Stimulated activated CD8-positive, alpha-beta memory T cell treated with anti-CD3 and anti-CD28 coated beads, Interleukin-2, amount 100 ng/mL, for 48 hours (primary cell): Measurements from ENCODE around the gene TKT.
A peak's percentile ranks its signal among the peaks of the same experiment; 100 is the strongest.
"Not testable (repeated sequence)": the region's sequence is repeated elsewhere in the genome, so short reads cannot be mapped to it uniquely, and the experiment has no call there.

ENCODE experiments used
- DNase-seq, 2 donors: peaks; one replicate each; pipeline ENCODE4 v3.0.0-alpha.2; 2020; ENCODE audit warnings: low read depth in 2 of 2

TKT gene, protein sequence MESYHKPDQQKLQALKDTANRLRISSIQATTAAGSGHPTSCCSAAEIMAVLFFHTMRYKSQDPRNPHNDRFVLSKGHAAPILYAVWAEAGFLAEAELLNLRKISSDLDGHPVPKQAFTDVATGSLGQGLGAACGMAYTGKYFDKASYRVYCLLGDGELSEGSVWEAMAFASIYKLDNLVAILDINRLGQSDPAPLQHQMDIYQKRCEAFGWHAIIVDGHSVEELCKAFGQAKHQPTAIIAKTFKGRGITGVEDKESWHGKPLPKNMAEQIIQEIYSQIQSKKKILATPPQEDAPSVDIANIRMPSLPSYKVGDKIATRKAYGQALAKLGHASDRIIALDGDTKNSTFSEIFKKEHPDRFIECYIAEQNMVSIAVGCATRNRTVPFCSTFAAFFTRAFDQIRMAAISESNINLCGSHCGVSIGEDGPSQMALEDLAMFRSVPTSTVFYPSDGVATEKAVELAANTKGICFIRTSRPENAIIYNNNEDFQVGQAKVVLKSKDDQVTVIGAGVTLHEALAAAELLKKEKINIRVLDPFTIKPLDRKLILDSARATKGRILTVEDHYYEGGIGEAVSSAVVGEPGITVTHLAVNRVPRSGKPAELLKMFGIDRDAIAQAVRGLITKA

DNA sequence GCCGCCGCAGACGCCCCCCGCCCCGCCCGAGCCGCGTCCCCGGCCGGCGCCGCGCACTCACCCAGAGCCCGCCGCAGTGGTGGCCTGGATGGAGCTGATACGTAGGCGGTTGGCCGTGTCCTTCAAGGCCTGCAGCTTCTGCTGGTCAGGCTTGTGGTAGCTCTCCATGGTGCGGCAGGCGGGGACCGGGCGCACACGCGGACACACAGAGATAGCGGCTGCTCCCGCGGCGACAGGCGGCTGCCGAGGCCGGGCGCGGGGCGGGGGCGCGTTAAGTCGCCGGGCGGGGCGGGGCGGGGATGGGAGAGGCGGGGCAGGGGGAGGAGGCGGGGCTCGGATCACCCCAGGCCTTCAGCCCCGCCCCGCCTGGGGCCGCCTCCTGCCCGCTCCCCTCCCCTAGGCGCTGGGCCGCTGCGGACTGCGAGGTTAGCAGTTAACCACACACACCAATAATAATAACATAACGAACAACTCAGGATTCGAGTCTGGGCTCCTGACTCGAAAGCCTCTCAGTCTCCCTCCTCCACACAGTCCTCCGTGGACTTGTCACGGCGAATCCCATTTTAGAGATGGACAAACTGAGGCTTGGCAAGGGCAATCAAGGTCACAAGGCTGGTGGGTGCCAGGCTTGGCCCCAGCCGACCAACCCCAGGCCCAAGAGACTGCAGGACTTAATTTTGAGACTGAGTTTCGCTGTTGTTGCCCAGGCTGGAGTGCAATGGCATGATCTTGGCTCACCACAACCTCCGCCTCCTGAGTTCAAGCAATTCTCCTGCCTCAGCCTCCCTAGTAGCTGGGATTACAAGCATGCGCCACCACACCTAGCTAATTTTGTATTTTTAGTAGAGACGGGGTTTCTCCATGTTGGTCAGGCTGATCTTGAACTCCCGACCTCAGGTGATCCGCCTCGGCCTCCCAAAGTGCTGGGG is at the start of gene TKT:
Gene TKT (minus strand): TSS at position 248 of the 929 bp plus-strand sequence. CDS start 80 bp downstream, at position 168.
- DNase-seq = peak; percentile 77 to 84

DNA sequence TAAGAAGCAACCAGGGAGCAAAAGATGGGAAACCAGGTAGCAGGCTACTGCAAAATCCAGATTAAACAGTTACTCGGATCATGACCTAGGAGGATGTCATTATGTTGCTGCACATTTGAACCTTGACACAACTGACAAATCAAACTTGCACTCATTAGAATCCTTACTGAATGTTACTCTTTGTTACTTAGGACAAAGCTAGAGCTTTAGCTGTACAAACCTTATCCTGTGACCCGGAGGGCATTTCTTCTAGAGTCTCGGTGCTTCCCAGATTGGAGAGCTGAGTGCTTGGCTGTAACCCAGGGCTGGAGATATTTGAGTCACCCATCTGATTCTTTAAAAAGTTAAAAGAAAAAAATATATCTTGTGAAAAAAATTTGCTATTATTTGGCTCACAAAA is 48.1 kb upstream of the TKT start:
- DNase-seq = no peak

DNA sequence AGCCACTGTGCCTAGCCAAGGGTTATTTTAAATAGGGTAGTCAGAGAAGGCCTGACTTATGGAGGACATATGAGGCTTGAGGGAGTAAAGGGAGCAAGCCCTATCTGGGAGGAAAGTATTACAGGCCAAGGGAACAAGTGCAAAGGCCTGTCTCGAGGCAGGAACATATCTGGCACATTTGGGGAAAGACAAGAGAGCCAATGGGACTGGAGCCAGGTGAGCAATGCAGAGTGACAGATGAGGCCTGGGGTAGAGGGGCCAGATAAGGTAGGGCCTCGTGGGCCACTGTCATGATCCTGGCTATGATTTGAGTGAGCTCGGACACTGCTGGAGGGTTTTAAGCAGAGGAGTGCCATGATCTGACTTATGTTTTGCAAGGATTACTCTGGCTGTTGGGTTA is 47.7 kb upstream of the TKT start:
- DNase-seq = no peak

DNA sequence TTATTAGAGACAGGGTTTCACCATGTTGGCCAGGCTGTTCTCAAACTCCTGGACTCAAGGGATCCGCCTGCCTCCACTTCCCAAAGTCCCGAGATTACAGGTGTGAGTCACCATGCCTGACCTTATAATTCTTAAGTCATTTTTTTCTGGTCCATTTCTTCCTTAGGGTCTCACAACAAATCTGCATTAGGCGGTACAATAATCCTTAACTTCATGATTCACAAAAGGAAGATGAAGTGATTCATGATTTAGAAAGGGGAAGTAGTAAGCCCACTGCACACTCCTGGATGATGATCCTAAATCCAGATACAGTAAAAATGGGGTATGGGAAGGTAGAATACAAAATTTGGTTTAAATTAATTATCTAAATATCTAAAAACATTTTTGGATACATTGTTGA is 45.0 kb upstream of the TKT start:
- DNase-seq = no peak

DNA sequence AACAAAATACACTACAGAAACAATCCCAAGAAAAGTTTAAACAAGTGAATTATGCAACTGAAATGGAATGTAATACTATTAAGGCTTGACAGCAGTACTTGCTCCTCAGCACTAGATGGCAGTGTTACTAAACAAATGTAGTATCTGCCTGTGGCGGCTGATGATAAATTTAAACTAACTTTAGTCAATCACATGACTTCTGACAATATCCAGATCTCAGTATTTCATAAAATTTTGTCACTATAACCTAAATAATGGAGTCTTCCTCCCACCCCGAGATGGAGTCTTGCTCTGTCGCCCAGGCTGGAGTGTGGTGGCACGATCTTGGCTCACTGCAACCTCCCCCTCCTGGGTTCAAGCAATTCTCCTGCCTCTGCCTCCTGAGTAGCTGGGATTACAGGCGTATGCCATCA is 43.8 kb upstream of the TKT start:
- not testable (repeated sequence) for DNase-seq

DNA sequence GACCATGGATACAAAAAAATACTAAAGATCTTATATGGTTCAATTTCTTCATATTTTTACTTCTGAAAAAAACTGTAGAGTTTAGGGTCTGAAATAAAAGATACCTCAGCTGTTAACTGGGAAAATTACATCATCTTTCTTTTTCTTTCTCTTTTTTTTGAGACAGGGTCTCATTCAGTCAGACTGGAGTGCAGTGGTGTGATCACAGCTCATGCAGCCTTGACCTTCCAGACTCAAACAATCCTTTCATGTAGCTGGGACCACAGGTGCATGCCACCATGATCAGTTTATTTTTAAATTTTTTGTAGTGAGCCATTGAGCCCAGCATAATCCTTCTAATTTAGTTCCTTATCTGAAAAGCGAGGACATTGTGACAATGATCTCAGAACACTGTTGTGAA is 39.6 kb upstream of the TKT start:
- no peak for DNase-seq

DNA sequence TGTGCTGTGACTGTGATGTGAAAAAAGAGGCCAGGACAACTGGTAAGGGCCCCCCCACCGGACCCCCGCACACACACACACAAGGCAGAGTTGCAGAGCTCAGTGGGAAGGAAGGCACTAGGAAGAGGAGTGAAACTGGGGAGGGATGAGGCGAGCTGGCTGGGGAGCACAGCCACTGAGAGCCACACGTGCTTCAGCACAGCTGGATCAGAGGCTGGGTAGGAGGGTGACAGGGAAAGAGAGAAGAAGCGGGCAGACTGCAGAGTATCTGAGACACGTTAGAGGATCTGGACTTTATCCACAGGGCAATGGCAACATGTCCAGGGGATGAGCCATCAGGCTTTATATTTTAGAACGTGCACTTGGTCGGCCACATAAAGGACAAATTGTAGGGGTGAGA is 38.0 kb upstream of the TKT start:
- DNase-seq = no peak

DNA sequence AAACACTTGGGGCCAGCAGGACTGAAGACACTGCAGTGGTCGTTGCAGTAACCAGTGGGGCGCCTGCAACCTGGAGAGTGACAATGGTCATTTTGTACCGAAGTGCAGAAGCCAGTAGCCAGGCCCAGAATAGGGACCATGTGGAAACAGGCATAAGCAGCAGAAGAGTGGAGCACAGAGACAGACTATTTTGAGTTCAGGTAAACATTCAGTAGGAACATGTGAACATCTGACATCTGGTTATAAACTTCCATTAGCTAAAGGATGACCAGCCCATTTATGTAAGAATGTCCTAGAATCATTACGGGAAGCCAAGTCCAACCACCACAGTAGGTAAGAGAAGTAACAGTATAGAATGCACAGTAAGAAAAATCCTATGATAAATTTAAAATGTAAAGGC is 32.4 kb upstream of the TKT start:
- DNase-seq = no peak

DNA sequence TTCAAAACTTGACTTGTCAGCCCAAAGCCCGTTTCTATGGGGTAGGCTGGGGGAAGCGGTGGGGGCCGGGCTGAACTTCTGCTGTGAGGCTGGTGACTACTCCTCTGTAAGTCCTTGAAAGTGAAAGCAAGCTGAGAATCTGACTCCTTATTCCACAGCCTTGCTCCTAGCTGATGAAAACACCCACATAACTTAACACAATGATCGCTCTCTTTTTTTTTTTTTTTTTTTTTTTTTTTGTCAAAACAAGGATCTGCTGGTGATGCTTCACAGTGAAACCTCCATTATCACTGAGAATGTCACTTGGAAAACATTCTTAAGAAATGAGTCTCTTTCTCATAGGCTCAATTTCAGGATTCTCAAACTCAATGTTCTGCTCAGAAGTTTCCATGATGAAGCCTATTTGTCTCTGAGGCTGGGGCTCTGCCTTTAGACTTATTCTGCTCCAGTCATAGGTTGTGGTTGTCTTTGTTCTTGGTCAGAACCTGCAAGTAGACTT is 31.4 kb upstream of the TKT start:
- DNase-seq = no peak

DNA sequence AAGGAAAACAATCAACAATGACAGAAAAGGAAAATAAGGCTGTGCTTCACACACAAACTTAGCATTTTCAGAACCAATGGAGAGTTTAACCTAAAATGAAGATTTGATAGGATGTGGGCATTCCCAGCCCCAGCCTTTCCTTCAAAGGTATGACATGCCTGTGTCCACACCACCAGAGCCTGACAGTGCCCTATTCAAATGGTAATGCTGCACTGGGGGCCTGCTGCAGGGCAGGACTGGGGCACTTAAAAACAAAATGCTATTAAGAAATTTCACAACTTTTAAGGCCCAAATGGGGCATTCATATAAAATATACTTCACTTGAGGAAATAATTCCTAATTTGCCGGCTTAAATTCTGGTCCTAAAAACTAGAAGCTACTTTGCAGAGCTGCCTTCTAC is 30.9 kb upstream of the TKT start:
- no peak for DNase-seq

DNA sequence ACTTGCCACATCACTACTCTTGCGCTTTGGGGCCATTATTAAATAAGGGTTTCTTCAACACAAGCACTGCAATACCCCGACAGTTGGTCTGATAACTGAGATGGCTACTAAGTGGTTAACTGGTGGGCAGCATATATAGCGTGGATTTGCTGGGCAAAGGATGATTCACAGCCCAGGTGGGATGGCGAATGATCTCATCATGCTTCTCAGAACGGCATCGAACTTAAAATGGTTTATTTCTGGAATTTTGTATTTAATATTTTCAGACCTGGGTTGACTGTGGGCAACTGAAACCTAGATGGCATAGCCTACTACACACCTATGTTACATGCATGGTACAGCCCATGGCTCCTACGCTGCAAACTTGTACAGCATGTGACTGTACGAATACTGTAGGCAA is 26.8 kb upstream of the TKT start:
- DNase-seq = no peak

DNA sequence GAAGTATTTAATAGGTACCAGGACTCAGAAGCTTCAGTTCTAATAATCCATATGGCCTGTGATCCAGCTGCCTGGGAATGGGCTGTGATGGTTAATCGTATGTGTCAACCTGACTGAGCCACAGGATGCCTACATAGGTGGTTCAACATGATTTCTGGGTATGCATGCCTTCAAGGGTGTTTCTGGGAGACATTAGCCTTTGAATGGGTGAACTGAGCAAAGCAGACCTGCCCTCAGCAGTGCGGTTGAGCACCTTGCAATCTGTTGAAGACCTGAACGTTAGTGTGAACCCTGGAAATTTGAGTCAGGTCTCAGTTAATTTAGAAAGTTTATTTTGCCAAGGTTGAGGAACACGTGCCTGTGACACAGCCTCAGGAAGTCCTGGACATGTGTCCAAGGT is 22.8 kb upstream of the TKT start:
- no peak for DNase-seq

DNA sequence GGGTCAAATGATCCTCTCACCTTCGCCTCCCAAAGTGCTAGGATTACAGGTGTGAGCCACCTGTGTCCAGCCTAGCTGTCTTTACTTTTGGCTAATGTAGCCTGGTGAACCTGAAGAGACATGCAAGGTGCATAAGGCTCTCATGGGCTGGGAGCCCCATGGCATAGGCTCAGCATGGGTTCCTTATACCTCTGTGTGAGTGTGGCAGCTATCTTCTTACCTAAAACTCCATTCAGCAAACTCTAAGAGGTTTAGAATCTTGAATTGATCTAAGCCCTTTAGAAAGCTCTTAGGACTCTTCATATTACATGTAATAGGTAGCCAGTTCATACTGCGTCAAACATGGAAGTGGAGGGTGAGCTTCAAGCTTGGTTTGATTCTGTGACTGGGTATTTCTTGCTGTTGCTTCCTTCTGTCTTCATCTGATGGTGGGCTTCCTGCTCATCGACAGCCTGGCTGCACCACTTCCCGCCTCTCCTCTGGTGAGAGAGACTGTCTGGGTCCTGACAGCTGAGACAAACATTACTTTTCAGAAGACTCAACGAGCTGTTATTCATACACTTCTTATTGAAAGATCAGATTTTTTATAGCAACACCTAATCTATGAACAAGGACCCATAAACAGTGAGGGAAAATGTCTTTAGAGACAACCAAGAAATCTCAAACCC is 19.2 kb upstream of the TKT start:
- no peak for DNase-seq

DNA sequence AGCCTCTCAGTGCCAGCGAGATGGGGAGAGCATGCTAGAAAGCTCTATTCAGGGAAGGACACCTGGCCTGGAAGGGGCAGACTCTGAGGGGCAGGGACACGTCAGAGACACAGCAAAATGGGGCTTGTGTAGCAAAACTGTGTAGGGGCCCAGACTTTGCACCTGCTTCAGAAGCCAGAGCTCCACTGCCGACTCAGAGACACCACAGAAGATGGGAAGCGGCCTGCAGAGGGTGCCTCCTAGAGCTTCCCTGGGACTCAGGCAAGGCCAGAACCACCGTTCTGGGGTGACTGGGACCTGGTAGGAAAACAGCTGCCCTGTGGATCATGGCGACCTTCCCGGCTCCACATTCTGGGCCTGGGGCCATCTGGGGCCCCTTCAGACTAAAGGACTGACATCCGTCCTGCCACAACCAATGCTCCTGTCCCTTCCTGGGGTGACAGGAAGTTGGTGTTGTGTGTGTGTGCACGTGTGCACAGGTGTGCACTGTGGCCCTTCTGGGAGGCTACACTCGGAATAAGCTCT is 17.4 kb upstream of the TKT start:
- DNase-seq = no peak

DNA sequence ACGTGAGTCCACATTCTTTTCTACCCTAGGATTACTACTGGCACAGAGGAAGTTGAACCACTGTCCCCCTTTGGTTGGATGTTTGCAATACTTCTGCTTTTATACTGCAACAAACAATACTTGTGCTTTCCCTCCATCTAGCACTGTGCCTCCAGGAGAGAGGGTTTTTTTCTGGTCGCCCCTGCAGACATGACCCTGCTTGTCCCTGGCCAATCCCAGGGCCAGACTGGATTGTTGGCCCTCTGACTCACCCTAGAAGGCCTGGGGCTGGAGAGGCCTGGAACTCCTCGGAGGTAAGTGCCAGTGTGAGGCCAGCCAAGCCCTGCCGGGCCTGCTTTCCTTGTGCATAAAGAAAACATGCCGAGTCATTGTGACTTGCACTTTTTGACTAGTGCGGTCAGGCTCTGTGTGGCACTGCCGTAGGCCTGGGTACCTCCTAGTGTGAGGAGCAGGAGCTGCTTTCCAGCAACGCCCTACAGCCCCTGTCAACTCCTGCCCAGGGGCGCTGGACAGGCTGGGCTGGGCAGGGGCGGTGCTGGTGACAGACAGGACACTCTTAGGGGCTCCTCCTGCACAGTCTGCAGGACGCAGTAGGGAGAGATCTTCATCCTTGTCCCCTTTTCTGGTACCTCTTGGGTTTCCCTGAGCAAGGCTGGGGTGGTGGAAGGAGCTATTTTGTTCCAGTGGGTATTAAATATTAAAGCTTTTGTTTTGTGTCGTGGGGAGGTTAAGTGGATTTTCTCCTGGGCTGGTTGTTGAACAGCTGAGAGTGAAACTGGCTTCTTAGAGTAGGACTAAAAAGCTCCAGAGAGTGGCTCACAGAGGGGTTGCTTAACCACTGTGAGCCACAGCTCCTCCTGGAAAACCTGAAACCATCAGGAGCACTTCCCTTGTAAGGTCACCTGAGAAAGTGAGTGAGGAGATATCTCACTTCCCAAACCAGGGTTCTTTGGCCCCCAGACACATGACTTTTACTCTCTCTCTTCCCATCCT is 14.4 kb upstream of the TKT start:
- no peak for DNase-seq

DNA sequence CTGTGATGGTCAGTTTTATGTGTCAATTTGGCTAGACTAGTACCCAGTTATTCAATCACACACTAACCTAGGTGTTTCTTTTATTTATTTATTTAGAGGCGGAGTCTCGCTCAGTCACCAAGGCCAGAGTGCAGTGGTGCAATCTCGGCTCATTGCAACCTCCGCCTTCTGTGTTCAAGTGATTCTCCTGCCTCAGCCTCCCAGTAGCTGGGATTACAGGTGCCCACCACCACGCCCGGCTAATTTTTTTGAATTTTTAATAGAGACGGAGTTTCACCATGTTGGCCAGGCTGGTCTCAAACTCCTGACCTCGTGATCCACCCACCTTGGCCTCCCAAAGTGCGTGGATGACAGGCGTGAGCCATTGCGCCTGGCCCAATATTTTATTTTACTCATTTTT is 13.4 kb upstream of the TKT start:
- DNase-seq = not testable (repeated sequence)

DNA sequence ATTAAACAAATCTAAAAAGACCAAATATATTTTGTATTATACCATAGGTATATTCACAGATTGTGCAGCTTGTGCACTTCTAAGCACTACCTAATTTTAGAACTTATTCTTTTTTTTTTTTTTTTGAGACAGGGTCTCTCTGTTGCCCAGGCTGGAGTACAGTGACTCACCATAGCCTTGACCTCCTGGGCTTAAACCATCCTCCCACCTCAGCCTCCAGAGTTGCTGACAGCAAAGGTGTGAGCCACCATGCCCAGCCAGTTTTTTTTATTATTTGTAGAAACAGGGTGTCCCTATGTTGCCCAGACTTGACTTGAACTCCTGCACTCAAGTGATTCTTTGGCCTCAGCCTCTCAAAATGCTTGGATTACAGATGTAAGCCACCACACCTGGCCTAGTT is 11.9 kb upstream of the TKT start:
- DNase-seq = no peak

DNA sequence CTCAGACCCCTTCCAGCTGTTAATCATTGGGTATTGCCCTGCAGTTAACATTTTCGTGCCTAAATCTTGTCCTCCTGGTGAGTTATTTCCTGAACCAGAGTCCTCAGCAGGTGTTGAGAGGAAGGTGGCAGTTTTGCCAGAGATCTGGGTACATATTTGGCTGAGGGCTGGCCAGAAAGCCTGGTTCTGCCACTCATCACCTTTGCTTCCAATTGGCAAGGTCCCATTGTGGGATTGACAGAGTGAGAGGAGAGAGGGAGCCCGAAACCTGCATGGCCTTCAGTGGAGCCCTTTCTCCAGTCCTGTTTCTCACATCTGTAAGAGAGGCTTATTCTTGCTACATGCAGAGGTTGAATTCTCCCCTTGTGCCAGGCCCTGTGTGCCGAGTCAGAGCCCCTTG is 8.9 kb upstream of the TKT start:
- no peak for DNase-seq

DNA sequence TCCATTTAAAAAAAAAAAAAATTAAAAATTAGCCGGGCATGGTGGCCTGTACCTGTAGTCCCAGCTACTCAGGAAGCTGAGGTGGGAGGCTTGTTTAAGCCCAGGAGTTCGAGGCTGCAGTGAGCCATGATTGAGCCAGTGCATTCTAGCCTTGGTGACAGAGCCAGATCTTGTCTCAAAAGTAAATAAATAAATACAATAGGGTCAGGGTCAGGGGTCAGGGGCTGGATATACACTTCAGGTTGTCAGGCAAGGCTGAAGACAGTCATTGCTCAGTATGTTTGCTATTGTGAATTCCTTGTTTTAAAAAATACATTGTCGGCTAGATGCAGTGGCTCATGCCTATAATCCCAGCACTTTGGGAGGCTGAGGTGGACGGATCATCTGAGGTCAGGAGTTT is 8.1 kb upstream of the TKT start:
- DNase-seq = no peak

DNA sequence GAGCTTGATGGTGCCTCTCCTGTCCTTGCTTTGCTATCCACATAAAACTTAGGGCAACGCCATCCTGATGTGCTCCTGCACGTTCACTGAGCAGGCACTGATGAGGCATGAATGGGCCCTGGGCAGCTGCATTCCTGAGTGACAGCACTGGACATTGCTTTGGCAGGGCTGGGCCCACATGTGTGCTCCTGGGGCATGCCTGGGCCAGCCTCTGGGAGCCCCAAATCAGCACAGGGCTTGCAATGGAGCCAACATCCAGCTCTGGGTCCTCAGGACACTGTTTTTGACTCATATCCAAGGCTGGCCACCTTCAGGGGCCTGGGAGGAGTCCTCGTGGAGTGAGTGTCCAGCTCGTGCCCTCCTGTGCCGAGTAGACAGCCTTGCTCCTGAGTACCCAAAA is 5.9 kb upstream of the TKT start:
- no peak for DNase-seq
